Thoracic aorta (tissue), 2 donors: ENCODE measurements around the gene ZBTB16. TPM values are rescaled to one million over a fixed set of nuclear protein-coding genes. Genes with fewer than 3 reads are reported as not detected.

Experiments
- ATAC-seq: fragments of 150-250 bp; one replicate; pipeline ENCODE4 v1.8.0; 2017; ENCODE audit warnings: low read depth; ENCODE audit not compliant: insufficient number of reproducible peaks, low FRiP score
- DNase-seq: peaks from one replicate; pipeline ENCODE4 v3.0.0-alpha.2; 2020; ENCODE audit warnings: low spot score
- H3K27ac ChIP-seq, 2 donors: fragments of 200-600 bp; sonication (generic); 1 replicate in 1 of 2; 2 replicates in 1 of 2; pipeline ENCODE4 v1.5.1; 2016; ENCODE audit warnings: mild to moderate bottlenecking in 2 of 2, moderate library complexity in 2 of 2
- H3K27me3 ChIP-seq: fragments of 200-600 bp; sonication (generic); replicated peaks from 2 replicates; pipeline ENCODE4 v1.6.0; 2016; ENCODE audit warnings: mild to moderate bottlenecking; ENCODE audit not compliant: insufficient read depth
- H3K36me3 ChIP-seq: fragments of 200-600 bp; sonication (generic); one replicate; pipeline ENCODE4 v1.5.1; 2016
- H3K4me1 ChIP-seq, 2 donors: fragments of 200-600 bp; sonication (generic); 1 replicate in 1 of 2; 2 replicates in 1 of 2; pipeline versions ENCODE4 v1.5.1 to v1.6.0; 2016; ENCODE audit warnings: low read depth in 2 of 2, mild to moderate bottlenecking in 1 of 2; ENCODE audit not compliant: control insufficient read depth in 1 of 2
- H3K4me3 ChIP-seq: fragments of 200-600 bp; sonication (generic); 2 replicates; pipeline ENCODE4 v1.5.1; 2016; ENCODE audit warnings: mild to moderate bottlenecking
- H3K9me3 ChIP-seq: fragments of 200-600 bp; sonication (generic); 2 replicates; pipeline ENCODE4 v1.5.1; 2016
- total RNA-seq, 2 donors: library from RNA; depleted of rRNA; stranded (reverse); fragments of >200 nt; gene quantifications; one replicate each; pipeline versions ENCODE4 v1.1.0 to v1.2.3, GENCODE V29; 2016
- TF ChIP-seq, protein P1 (sequence below): fragments of 200-600 bp; sonication (generic); IDR thresholded peaks from one replicate; pipeline ENCODE4 v1.5.1; 2019; ENCODE audit warnings: antibody characterized with exemption

ZBTB16 gene
- total RNA-seq, 2 donors from 2014 or later: 314 to 545 TPM

DNA sequence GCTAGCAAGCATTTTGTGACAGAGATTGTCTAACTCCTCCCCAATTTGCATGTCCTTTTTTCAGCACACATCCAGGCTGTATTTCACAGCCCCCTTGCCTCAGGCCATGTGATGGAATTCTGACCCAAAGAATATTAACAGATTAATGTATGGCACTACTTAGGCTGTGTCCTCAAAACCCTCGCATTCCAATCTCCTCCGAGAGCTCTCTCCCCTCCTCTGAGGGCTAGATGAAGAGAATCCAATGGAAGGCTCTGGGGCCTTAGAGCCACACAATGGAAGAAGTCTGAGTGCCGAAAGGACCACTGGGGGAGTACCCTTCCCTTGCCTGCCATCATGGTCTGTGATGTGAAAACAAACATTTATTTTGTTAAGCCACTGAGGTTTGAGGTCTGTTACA is 223.0 kb downstream of the ZBTB16 start:
- H3K9me3 ChIP-seq: no peaks in the 10 kb centered on the region
- H3K4me3 ChIP-seq: no peak overlapping the region
- H3K27me3 ChIP-seq: no peaks in the 10 kb centered on the region
- H3K4me1 ChIP-seq: peaks cover 16 to 23% of the 10 kb centered on the region in 2 donors
- ATAC-seq (no peak), DNase-seq (no peak)
- TF ChIP-seq, protein P1, sequence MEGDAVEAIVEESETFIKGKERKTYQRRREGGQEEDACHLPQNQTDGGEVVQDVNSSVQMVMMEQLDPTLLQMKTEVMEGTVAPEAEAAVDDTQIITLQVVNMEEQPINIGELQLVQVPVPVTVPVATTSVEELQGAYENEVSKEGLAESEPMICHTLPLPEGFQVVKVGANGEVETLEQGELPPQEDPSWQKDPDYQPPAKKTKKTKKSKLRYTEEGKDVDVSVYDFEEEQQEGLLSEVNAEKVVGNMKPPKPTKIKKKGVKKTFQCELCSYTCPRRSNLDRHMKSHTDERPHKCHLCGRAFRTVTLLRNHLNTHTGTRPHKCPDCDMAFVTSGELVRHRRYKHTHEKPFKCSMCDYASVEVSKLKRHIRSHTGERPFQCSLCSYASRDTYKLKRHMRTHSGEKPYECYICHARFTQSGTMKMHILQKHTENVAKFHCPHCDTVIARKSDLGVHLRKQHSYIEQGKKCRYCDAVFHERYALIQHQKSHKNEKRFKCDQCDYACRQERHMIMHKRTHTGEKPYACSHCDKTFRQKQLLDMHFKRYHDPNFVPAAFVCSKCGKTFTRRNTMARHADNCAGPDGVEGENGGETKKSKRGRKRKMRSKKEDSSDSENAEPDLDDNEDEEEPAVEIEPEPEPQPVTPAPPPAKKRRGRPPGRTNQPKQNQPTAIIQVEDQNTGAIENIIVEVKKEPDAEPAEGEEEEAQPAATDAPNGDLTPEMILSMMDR: no peak
- H3K36me3 ChIP-seq: no peaks in the 10 kb centered on the region
- no peak overlapping the region for H3K27ac ChIP-seq

DNA sequence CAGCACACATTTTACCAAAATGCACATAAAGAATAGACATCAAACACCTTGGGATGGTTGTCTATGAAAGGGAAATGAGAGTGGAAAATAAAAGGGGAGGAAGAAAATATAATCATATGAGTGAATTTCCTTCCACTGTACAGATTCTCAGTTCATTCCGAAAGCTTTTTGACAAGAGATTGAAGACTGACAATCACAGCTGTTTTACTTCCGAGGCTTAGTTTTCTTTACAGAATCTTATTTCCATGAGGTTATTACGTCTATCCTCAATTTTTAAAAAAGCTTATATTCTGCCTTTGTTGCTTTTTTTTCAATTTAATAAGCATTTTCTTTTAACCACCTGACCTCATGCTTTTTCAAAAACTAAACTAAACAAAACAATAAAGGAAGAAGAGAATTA is 223.9 kb downstream of the ZBTB16 start:
- H3K4me1 ChIP-seq: peaks cover 16 to 23% of the 10 kb centered on the region in 2 donors
- TF ChIP-seq, protein P1: no peak
- no peak overlapping the region for H3K4me3 ChIP-seq
- no peaks in the 10 kb centered on the region for H3K9me3 ChIP-seq
- ATAC-seq (no peak), DNase-seq (no peak)
- H3K27me3 ChIP-seq: no peaks in the 10 kb centered on the region
- no peaks in the 10 kb centered on the region for H3K36me3 ChIP-seq
- no peak overlapping the region for H3K27ac ChIP-seq

- DNase-seq (no peak), ATAC-seq (no peak)
- H3K9me3 ChIP-seq: no peaks in the 10 kb centered on the region
- H3K27me3 ChIP-seq: no peaks in the 10 kb centered on the region
- no peak overlapping the region for H3K4me3 ChIP-seq
- peaks cover 16 to 23% of the 10 kb centered on the region in 2 donors for H3K4me1 ChIP-seq
- no peaks in the 10 kb centered on the region for H3K36me3 ChIP-seq
- TF ChIP-seq, protein P1: no peak
- no peak overlapping the region for H3K27ac ChIP-seq
These were observed 224.5 kb downstream of the ZBTB16 start for GRCh38 chr11:114284021-114284420.

- H3K9me3 ChIP-seq: no peaks in the 10 kb centered on the region
- TF ChIP-seq, protein P1: no peak
- H3K4me1 ChIP-seq: peaks cover 17 to 22% of the 10 kb centered on the region in 2 donors
- no peaks in the 10 kb centered on the region for H3K36me3 ChIP-seq
- H3K27me3 ChIP-seq: no peaks in the 10 kb centered on the region
- no peak for DNase-seq
- no peak for ATAC-seq
- H3K27ac ChIP-seq: no peak overlapping the region
- no peak overlapping the region for H3K4me3 ChIP-seq
These were observed 225.4 kb downstream of the ZBTB16 start for GRCh38 chr11:114284914-114285313.

DNA sequence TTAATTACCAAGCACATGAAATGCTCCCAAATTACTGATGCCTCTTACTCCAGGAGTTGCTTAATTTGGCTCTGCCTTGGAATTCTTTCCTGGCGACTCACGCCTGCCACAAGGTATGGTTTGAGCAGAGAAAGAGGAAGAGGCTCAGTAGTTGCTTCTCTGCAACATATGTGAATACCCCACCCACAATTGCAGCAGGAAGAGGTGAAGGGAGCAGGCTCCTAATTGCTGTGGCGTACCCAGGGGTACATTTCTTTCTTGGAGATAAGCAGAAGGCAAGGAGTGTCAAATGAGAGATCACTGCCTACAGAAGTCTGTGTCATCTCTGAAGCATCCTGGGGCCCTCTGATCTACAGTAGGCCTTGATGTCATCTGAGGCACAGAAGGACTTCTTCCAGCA is 226.1 kb downstream of the ZBTB16 start:
- H3K9me3 ChIP-seq: no peaks in the 10 kb centered on the region
- TF ChIP-seq, protein P1: no peak
- no peak overlapping the region for H3K4me3 ChIP-seq
- H3K4me1 ChIP-seq: peaks cover 17 to 22% of the 10 kb centered on the region in 2 donors
- no peak overlapping the region for H3K27ac ChIP-seq
- ATAC-seq (no peak), DNase-seq (no peak)
- H3K27me3 ChIP-seq: no peaks in the 10 kb centered on the region
- H3K36me3 ChIP-seq: no peaks in the 10 kb centered on the region
